ENCODE data around the gene PNPLA8.
"Not testable (repeated sequence)": the region's sequence is repeated elsewhere in the genome, so short reads cannot be mapped to it uniquely, and the experiment has no call there.

PNPLA8 gene

GRCh38 chr7:108533712-108534111 is 7.8 kb upstream of the PNPLA8 start:
- no peak for DNase-seq (ENCODE audit: low read depth in 2 of 2)

GRCh38 chr7:108529341-108529740 is 3.4 kb upstream of the PNPLA8 start:
- no peak for DNase-seq (ENCODE audit: low read depth in 2 of 2)

GRCh38 chr7:108528183-108528712 is 2.3 kb upstream of the PNPLA8 start:
- DNase-seq (ENCODE audit: low read depth in 2 of 2) = no peak

GRCh38 chr7:108526768-108527017 is 758 bp upstream of the PNPLA8 start:
- no peak for DNase-seq (ENCODE audit: low read depth in 2 of 2)

- peak; percentile 5 to 51 for DNase-seq (ENCODE audit: low read depth in 2 of 2)
Observed at GRCh38 chr7:108525327-108525984, 479 bp downstream of the PNPLA8 start.

- no peak for DNase-seq (ENCODE audit: low read depth in 2 of 2)
Observed at GRCh38 chr7:108522780-108523179, 3.2 kb downstream of the PNPLA8 start.

- DNase-seq (ENCODE audit: low read depth in 2 of 2) = no peak
Observed at GRCh38 chr7:108517951-108518350, 8.0 kb downstream of the PNPLA8 start.

GRCh38 chr7:108515630-108516029 is 10.3 kb downstream of the PNPLA8 start:
- DNase-seq (ENCODE audit: low read depth in 2 of 2) = no peak

- no peak for DNase-seq (ENCODE audit: low read depth in 2 of 2)
Observed at GRCh38 chr7:108515013-108515412, 10.9 kb downstream of the PNPLA8 start.

- no peak for DNase-seq (ENCODE audit: low read depth in 2 of 2)
Observed at GRCh38 chr7:108511939-108512338, 14.0 kb downstream of the PNPLA8 start.

GRCh38 chr7:108504576-108504975 is 21.4 kb downstream of the PNPLA8 start:
- not testable (repeated sequence) for DNase-seq (ENCODE audit: low read depth in 2 of 2)

- peak in 1 of 2 experiments; percentile 6 for DNase-seq (ENCODE audit: low read depth in 2 of 2)
Observed at GRCh38 chr7:108503112-108504026, 22.6 kb downstream of the PNPLA8 start.

GRCh38 chr7:108499566-108499965 is 26.4 kb downstream of the PNPLA8 start:
- DNase-seq (ENCODE audit: low read depth in 2 of 2) = no peak

GRCh38 chr7:108498481-108498880 is 27.5 kb downstream of the PNPLA8 start:
- DNase-seq (ENCODE audit: low read depth in 2 of 2) = no peak

GRCh38 chr7:108497082-108497725 is 28.7 kb downstream of the PNPLA8 start:
- DNase-seq (ENCODE audit: low read depth in 2 of 2) = peak; percentile 13 to 24

- DNase-seq (ENCODE audit: low read depth in 2 of 2) = no peak
Observed at GRCh38 chr7:108492742-108493141, 33.2 kb downstream of the PNPLA8 start.

- DNase-seq (ENCODE audit: low read depth in 2 of 2) = no peak
Observed at GRCh38 chr7:108488768-108489538, 37.0 kb downstream of the PNPLA8 start.

GRCh38 chr7:108487646-108488045 is 38.3 kb downstream of the PNPLA8 start:
- DNase-seq (ENCODE audit: low read depth in 2 of 2) = no peak

GRCh38 chr7:108486291-108486966 is 39.5 kb downstream of the PNPLA8 start:
- no peak for DNase-seq (ENCODE audit: low read depth in 2 of 2)

GRCh38 chr7:108484137-108484536 is 41.8 kb downstream of the PNPLA8 start:
- DNase-seq (ENCODE audit: low read depth in 2 of 2) = no peak

- no peak for DNase-seq (ENCODE audit: low read depth in 2 of 2)
Observed at GRCh38 chr7:108480311-108480710, 45.6 kb downstream of the PNPLA8 start.
